GM23338 (cell line): ENCODE results near the gene DUSP10. TPM values are rescaled to one million over a fixed set of nuclear protein-coding genes. Genes with fewer than 3 reads are reported as not detected.

Source experiments
- ATAC-seq: fragments of 200-7000 bp; cut with Tn5 transposase; 3 replicates; pipeline ENCODE4 v1.9.1; 2020
- DNase-seq: peaks from one replicate; pipeline ENCODE4 v3.0.0-alpha.2; 2015; ENCODE audit warnings: low spot score
- H2AFZ ChIP-seq: fragments of 200-600 bp; sonication (generic); 2 replicates; pipeline ENCODE4 v1.8.0; 2016; ENCODE audit warnings: antibody characterized with exemption, mild to moderate bottlenecking, moderate library complexity
- H3F3A ChIP-seq: fragments of 200-600 bp; sonication (generic); replicated peaks from 2 replicates; pipeline ENCODE4 v1.8.0; 2017; ENCODE audit warnings: antibody characterized with exemption, mixed run types, low read depth
- H3K27ac ChIP-seq: fragments of 200-600 bp; sonication (generic); 2 replicates; pipeline ENCODE4 v1.6.1; 2016; ENCODE audit warnings: low read depth
- H3K27me3 ChIP-seq: fragments of 200-600 bp; sonication (generic); 2 replicates; pipeline ENCODE4 v1.8.0; 2016; ENCODE audit warnings: mild to moderate bottlenecking, mixed run types, moderate library complexity; ENCODE audit not compliant: insufficient read depth
- H3K36me3 ChIP-seq: fragments of 200-600 bp; sonication (generic); 2 replicates; pipeline ENCODE4 v1.8.0; 2016; ENCODE audit warnings: mild to moderate bottlenecking; ENCODE audit not compliant: insufficient read depth
- H3K4me1 ChIP-seq: fragments of 200-600 bp; sonication (generic); 2 replicates; pipeline ENCODE4 v1.8.0; 2016; ENCODE audit warnings: mild to moderate bottlenecking, moderate library complexity; ENCODE audit not compliant: insufficient read depth
- H3K4me2 ChIP-seq: fragments of 200-600 bp; sonication (generic); 2 replicates; pipeline ENCODE4 v1.7.1; 2017; ENCODE audit warnings: mixed run types
- H3K4me3 ChIP-seq: fragments of 200-600 bp; sonication (generic); 2 replicates; pipeline ENCODE4 v1.6.1; 2016; ENCODE audit warnings: mixed run types
- H3K79me2 ChIP-seq: fragments of 200-600 bp; sonication (generic); replicated peaks from 2 replicates; pipeline ENCODE4 v1.8.0; 2017; ENCODE audit warnings: mild to moderate bottlenecking; ENCODE audit not compliant: insufficient read depth
- H3K9me2 ChIP-seq: fragments of 200-600 bp; sonication (generic); 2 replicates; pipeline ENCODE4 v1.8.0; 2017; ENCODE audit not compliant: insufficient read depth
- H4K20me1 ChIP-seq: fragments of 200-600 bp; sonication (generic); replicated peaks from 2 replicates; pipeline ENCODE4 v1.8.0; 2017; ENCODE audit warnings: mild to moderate bottlenecking; ENCODE audit not compliant: insufficient read depth
- H3K27ac Mint-ChIP-seq: 2 replicates; pipeline ENCODE4 v1.8.0; 2020; ENCODE audit warnings: inconsistent platforms, mild to moderate bottlenecking, moderate library complexity, mixed read lengths
- H3K27me3 Mint-ChIP-seq: 3 replicates; pipeline ENCODE4 v1.8.0; 2022; ENCODE audit warnings: low read depth, mild to moderate bottlenecking, moderate library complexity, mixed read lengths, inconsistent platforms; ENCODE audit not compliant: insufficient read depth, poor library complexity
- H3K36me3 Mint-ChIP-seq: 3 replicates; pipeline ENCODE4 v1.8.0; 2021; ENCODE audit warnings: low read depth, mild to moderate bottlenecking, inconsistent platforms, moderate library complexity, mixed read lengths
- H3K4me1 Mint-ChIP-seq: 3 replicates; pipeline ENCODE4 v1.8.0; 2020; ENCODE audit warnings: mild to moderate bottlenecking, inconsistent platforms, mixed read lengths
- H3K4me3 Mint-ChIP-seq: 3 replicates; pipeline ENCODE4 v1.8.0; 2021; ENCODE audit warnings: moderate library complexity, mild to moderate bottlenecking, inconsistent platforms, mixed read lengths
- H3K9me3 Mint-ChIP-seq: 3 replicates; pipeline ENCODE4 v1.8.0; 2020; ENCODE audit warnings: moderate library complexity, mild to moderate bottlenecking, inconsistent platforms, mixed read lengths
- CREB1 ChIP-seq: fragments of 250-450 bp; sonication (Bioruptor Pico); IDR thresholded peaks from 2 replicates; pipeline ENCODE4 v1.5.0; 2020; ENCODE audit warnings: low read depth, mild to moderate bottlenecking, moderate library complexity
- CTCF ChIP-seq, 2 experiments: fragments of 200-600 bp in 1 of 2; sonication (generic) in 1 of 2; conservative IDR thresholded peaks; 2 replicates each; pipeline versions ENCODE4 v1.5.1 to v1.6.1; 2016 to 2017; ENCODE audit warnings: antibody characterized with exemption in 2 of 2, low read depth in 2 of 2, mild to moderate bottlenecking in 2 of 2, moderate library complexity in 1 of 2
- EZH2 ChIP-seq: fragments of 200-600 bp; sonication (generic); IDR thresholded peaks from one replicate; pipeline ENCODE4 v1.8.0; 2017; ENCODE audit warnings: antibody characterized with exemption, mild to moderate bottlenecking, low read depth; ENCODE audit not compliant: unreplicated experiment
- EZH2phosphoT487 ChIP-seq: fragments of 200-600 bp; sonication (generic); IDR thresholded peaks from one replicate; pipeline ENCODE4 v1.8.1; 2018; ENCODE audit warnings: antibody characterized with exemption; ENCODE audit not compliant: unreplicated experiment
- JUNB ChIP-seq: IDR thresholded peaks from one replicate; pipeline ENCODE4 v1.6.1; 2016; ENCODE audit warnings: antibody characterized with exemption; ENCODE audit not compliant: unreplicated experiment
- NANOG ChIP-seq: IDR thresholded peaks from 2 replicates; pipeline ENCODE4 v1.6.1; 2016; ENCODE audit warnings: antibody characterized with exemption, borderline replicate concordance
- STAT1 ChIP-seq: IDR thresholded peaks from one replicate; pipeline ENCODE4 v1.6.1; 2016; ENCODE audit warnings: antibody characterized with exemption; ENCODE audit not compliant: unreplicated experiment
- ZNF114 ChIP-seq: fragments of 250-450 bp; sonication (Bioruptor Pico); IDR thresholded peaks from 2 replicates; pipeline ENCODE4 v1.5.0; 2020; ENCODE audit warnings: mild to moderate bottlenecking, moderate library complexity
- ZNF331 ChIP-seq: fragments of 250-450 bp; sonication (Bioruptor Pico); IDR thresholded peaks from 2 replicates; pipeline ENCODE4 v1.5.0; 2020; ENCODE audit warnings: low read depth, mild to moderate bottlenecking, moderate library complexity
- polyA plus RNA-seq: library from polyadenylated mRNA; unstranded; fragments of >200 nt; fragmentation: Nextera tagmentation; extraction: Ambion mirVana; gene quantifications from 2 replicates; pipeline ENCODE4 v1.2.1, GENCODE V29; 2016
- total RNA-seq: library from RNA; depleted of rRNA; stranded (reverse); fragments of >200 nt; shearing (Covaris generic); gene quantifications from 2 replicates; pipeline ENCODE4 v1.2.3, GENCODE V29; 2014
- TF ChIP-seq, protein P1 (sequence below): IDR thresholded peaks from 2 replicates; pipeline ENCODE4 v1.6.1; 2016; ENCODE audit warnings: antibody characterized with exemption
- TF ChIP-seq, protein P2 (sequence below): fragments of 250-450 bp; sonication (Bioruptor Pico); IDR thresholded peaks from 2 replicates; pipeline ENCODE4 v1.5.0; 2020; ENCODE audit warnings: mild to moderate bottlenecking, moderate library complexity

Gene DUSP10
- total and polyA plus RNA-seq, 2 experiments from 2014 or later, result 1.5 to 1.6 TPM

GRCh38 chr1:221742555-221743415, 896 bp upstream of the DUSP10 start (continued):
- TF ChIP-seq, protein P1, sequence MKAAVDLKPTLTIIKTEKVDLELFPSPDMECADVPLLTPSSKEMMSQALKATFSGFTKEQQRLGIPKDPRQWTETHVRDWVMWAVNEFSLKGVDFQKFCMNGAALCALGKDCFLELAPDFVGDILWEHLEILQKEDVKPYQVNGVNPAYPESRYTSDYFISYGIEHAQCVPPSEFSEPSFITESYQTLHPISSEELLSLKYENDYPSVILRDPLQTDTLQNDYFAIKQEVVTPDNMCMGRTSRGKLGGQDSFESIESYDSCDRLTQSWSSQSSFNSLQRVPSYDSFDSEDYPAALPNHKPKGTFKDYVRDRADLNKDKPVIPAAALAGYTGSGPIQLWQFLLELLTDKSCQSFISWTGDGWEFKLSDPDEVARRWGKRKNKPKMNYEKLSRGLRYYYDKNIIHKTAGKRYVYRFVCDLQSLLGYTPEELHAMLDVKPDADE, result peak; percentile 31; the same call in 1 of the 2 replicates

DNA sequence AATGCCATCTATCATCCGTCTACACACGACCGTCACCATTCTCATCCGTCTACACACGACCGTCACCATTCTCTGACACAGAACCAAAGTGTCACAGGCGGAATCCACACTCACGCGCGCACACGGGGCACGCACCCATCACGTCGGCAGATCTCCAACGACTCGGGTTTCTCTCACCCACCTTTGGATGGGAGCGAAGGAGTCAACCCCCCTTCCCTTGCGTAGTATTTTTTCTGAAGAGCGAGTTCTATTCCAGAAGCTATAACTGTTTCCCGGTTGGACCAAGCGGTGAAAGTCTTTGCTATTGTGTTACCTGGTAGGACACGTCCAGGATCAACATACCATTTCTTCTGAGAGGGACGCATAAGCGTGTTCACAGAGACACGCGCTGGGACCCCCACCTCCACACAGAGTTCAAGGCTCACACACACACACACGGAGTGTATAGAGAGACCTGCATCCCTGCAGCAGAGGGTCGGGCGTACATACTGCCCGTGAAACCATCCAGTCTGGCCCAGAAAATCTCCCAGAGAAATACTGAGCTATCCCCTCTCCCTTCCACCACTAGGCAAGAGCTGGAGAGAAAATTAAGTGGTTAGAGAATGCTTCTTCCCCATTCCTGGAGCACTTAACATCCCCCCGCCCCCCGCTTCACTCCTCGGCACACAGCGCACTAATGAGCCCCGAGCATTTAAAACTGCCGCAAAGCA, 741 bp downstream of the DUSP10 start:
- H3K27ac Mint-ChIP-seq, result no peak overlapping the region
- TF ChIP-seq, protein P2, sequence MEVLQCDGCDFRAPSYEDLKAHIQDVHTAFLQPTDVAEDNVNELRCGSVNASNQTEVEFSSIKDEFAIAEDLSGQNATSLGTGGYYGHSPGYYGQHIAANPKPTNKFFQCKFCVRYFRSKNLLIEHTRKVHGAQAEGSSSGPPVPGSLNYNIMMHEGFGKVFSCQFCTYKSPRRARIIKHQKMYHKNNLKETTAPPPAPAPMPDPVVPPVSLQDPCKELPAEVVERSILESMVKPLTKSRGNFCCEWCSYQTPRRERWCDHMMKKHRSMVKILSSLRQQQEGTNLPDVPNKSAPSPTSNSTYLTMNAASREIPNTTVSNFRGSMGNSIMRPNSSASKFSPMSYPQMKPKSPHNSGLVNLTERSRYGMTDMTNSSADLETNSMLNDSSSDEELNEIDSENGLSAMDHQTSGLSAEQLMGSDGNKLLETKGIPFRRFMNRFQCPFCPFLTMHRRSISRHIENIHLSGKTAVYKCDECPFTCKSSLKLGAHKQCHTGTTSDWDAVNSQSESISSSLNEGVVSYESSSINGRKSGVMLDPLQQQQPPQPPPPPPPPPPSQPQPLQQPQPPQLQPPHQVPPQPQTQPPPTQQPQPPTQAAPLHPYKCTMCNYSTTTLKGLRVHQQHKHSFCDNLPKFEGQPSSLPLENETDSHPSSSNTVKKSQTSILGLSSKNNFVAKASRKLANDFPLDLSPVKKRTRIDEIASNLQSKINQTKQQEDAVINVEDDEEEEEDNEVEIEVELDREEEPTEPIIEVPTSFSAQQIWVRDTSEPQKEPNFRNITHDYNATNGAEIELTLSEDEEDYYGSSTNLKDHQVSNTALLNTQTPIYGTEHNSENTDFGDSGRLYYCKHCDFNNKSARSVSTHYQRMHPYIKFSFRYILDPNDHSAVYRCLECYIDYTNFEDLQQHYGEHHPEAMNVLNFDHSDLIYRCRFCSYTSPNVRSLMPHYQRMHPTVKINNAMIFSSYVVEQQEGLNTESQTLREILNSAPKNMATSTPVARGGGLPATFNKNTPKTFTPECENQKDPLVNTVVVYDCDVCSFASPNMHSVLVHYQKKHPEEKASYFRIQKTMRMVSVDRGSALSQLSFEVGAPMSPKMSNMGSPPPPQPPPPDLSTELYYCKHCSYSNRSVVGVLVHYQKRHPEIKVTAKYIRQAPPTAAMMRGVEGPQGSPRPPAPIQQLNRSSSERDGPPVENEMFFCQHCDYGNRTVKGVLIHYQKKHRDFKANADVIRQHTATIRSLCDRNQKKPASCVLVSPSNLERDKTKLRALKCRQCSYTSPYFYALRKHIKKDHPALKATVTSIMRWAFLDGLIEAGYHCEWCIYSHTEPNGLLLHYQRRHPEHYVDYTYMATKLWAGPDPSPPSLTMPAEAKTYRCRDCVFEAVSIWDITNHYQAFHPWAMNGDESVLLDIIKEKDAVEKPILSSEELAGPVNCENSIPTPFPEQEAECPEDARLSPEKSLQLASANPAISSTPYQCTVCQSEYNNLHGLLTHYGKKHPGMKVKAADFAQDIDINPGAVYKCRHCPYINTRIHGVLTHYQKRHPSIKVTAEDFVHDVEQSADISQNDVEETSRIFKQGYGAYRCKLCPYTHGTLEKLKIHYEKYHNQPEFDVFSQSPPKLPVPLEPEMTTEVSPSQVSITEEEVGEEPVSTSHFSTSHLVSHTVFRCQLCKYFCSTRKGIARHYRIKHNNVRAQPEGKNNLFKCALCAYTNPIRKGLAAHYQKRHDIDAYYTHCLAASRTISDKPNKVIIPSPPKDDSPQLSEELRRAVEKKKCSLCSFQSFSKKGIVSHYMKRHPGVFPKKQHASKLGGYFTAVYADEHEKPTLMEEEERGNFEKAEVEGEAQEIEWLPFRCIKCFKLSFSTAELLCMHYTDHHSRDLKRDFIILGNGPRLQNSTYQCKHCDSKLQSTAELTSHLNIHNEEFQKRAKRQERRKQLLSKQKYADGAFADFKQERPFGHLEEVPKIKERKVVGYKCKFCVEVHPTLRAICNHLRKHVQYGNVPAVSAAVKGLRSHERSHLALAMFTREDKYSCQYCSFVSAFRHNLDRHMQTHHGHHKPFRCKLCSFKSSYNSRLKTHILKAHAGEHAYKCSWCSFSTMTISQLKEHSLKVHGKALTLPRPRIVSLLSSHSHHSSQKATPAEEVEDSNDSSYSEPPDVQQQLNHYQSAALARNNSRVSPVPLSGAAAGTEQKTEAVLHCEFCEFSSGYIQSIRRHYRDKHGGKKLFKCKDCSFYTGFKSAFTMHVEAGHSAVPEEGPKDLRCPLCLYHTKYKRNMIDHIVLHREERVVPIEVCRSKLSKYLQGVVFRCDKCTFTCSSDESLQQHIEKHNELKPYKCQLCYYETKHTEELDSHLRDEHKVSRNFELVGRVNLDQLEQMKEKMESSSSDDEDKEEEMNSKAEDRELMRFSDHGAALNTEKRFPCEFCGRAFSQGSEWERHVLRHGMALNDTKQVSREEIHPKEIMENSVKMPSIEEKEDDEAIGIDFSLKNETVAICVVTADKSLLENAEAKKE (CRISPR knock-in tag), result no peak
- TF ChIP-seq EZH2 (no peak), CREB1 (CRISPR knock-in tag) (no peak), ZNF331 (CRISPR knock-in tag) (no peak), CTCF (conservative IDR thresholded peaks at IDR 0.05; ENCODE audit: low read depth in 2 of 2) (no peak), JUNB (no peak), ZNF114 (no peak), STAT1 (no peak), EZH2phosphoT487 (no peak), NANOG (no peak)
- TF ChIP-seq, protein P1, result no peak
- H4K20me1 ChIP-seq, result 0 out of 2 replicates have a peak, but pooled peaks cover 7% of the 10 kb centered on the region
- peak overlapping the region; percentile 61 for H3K4me3 ChIP-seq
- ATAC-seq (peak; percentile 1), DNase-seq (peak; percentile 57)
- peaks cover 39% of the 10 kb centered on the region for H3K27me3 ChIP-seq
- H2AFZ ChIP-seq, result peak overlapping the region; percentile 86
- H3K9me3 Mint-ChIP-seq, result no peaks in the 10 kb centered on the region
- no peaks in the 10 kb centered on the region for H3K36me3 ChIP-seq
- H3K36me3 Mint-ChIP-seq, result no peaks in the 10 kb centered on the region
- H3K27me3 Mint-ChIP-seq, result peaks cover 10% of the 10 kb centered on the region
- 0 out of 2 replicates have a peak, but pooled peaks cover 6% of the 10 kb centered on the region for H3F3A ChIP-seq
- no peak overlapping the region for H3K27ac ChIP-seq
- peak overlapping the region; percentile 77 for H3K4me2 ChIP-seq
- H3K4me3 Mint-ChIP-seq, result no peak overlapping the region
- H3K79me2 ChIP-seq, result peaks cover 2% of the 10 kb centered on the region; the same call in 1 of the 2 replicates
- H3K4me1 Mint-ChIP-seq, result peaks cover 11% of the 10 kb centered on the region
- H3K4me1 ChIP-seq, result peaks cover 24% of the 10 kb centered on the region
- H3K9me2 ChIP-seq, result peaks cover 5% of the 10 kb centered on the region; the same call in 1 of the 2 replicates
